DOHH2 (cell line): Measurements from ENCODE around the gene BTRC.

Experiments used
- H3F3A ChIP-seq: fragments of 200-600 bp; sonication (generic), shearing (Covaris generic); 2 replicates; pipeline ENCODE4 v1.6.0; 2016; ENCODE audit warnings: antibody characterized with exemption, mild to moderate bottlenecking; ENCODE audit not compliant: control insufficient read depth, insufficient read depth
- H3K27ac ChIP-seq: fragments of 200-600 bp; sonication (generic); 2 replicates; pipeline ENCODE4 v1.5.1; 2014; ENCODE audit warnings: low read depth, mild to moderate bottlenecking, low read length, moderate library complexity
- H3K27me3 ChIP-seq: fragments of 200-600 bp; sonication (generic); 2 replicates; pipeline ENCODE4 v1.6.1; 2014; ENCODE audit warnings: mild to moderate bottlenecking, low read length, mixed read lengths; ENCODE audit not compliant: control insufficient read depth
- H3K36me3 ChIP-seq: fragments of 200-600 bp; sonication (generic); 2 replicates; pipeline ENCODE4 v1.6.1; 2014; ENCODE audit warnings: mild to moderate bottlenecking, low read length, moderate library complexity, mixed read lengths; ENCODE audit not compliant: control insufficient read depth
- H3K4me1 ChIP-seq: fragments of 200-600 bp; sonication (generic); 2 replicates; pipeline ENCODE4 v1.6.1; 2014; ENCODE audit warnings: mild to moderate bottlenecking, low read length, mixed read lengths; ENCODE audit not compliant: control insufficient read depth
- H3K4me2 ChIP-seq: fragments of 200-600 bp; sonication (generic); 2 replicates; pipeline ENCODE4 v1.6.0; 2014; ENCODE audit warnings: mild to moderate bottlenecking, low read length, moderate library complexity
- H3K4me3 ChIP-seq: fragments of 200-600 bp; sonication (generic); 2 replicates; pipeline ENCODE4 v1.5.1; 2014; ENCODE audit warnings: mild to moderate bottlenecking, low read length, mixed read lengths
- H3K79me2 ChIP-seq: fragments of 200-600 bp; sonication (generic); 2 replicates; pipeline ENCODE4 v1.6.1; 2014; ENCODE audit warnings: mild to moderate bottlenecking, low read length, mixed read lengths; ENCODE audit not compliant: control insufficient read depth
- H3K9me2 ChIP-seq: fragments of 200-600 bp; sonication (generic); replicated peaks from 2 replicates; pipeline ENCODE4 v1.6.1; 2014; ENCODE audit warnings: mild to moderate bottlenecking, low read length, mixed read lengths; ENCODE audit not compliant: control insufficient read depth
- H3K9me3 ChIP-seq: fragments of 200-600 bp; sonication (generic); 2 replicates; pipeline ENCODE4 v1.6.1; 2014; ENCODE audit warnings: antibody characterized with exemption, low read length, mixed read lengths; ENCODE audit not compliant: control insufficient read depth, insufficient read depth
- H4K20me1 ChIP-seq: fragments of 200-600 bp; sonication (generic); 2 replicates; pipeline ENCODE4 v1.6.0; 2014; ENCODE audit warnings: low read depth, mild to moderate bottlenecking, antibody characterized with exemption, low read length, moderate library complexity; ENCODE audit not compliant: control insufficient read depth, insufficient read depth
- EZH2phosphoT487 ChIP-seq: fragments of 200-600 bp; sonication (generic); IDR thresholded peaks from 2 replicates; pipeline ENCODE4 v1.6.1; 2017; ENCODE audit warnings: borderline replicate concordance, mild to moderate bottlenecking, antibody characterized with exemption, low read length, moderate library complexity, mixed read lengths
- TF ChIP-seq, protein P1 (sequence below): fragments of 200-600 bp; sonication (generic); IDR thresholded peaks from one replicate; pipeline ENCODE4 v1.5.1; 2014; ENCODE audit warnings: antibody characterized with exemption, mild to moderate bottlenecking, low read depth, low read length; ENCODE audit not compliant: poor library complexity, severe bottlenecking

Gene BTRC

DNA sequence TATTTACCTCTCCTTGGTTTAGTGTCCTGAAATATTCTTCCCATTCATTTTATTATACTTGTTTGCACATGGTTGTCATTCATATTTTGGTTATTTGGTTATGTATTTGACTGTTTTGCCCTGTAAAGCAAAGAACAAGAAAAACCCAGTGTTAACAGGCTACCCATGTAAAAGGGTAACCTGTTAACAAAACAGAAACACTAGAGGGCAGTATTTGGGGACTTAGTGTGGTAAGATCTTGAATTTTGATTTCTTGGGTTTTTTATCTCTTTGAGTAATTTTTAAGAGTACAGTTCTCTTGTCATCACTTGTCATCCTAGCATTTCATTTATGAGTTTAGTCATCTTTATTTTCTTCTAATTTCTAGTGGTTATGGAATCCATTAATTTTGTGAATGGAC, 182.8 kb downstream of the BTRC start:
- Histone ChIP-seq H4K20me1 (no peaks in the 10 kb centered on the region), H3K4me2 (no peak overlapping the region), H3K27me3 (no peaks in the 10 kb centered on the region), H3F3A (no peaks in the 10 kb centered on the region), H3K36me3 (no peaks in the 10 kb centered on the region), H3K4me3 (no peak overlapping the region), H3K9me2 (no peaks in the 10 kb centered on the region), H3K27ac (no peak overlapping the region), H3K79me2 (no peaks in the 10 kb centered on the region), H3K9me3 (no peaks in the 10 kb centered on the region), H3K4me1 (no peaks in the 10 kb centered on the region)
- no peak for TF ChIP-seq EZH2phosphoT487
- TF ChIP-seq, protein P1, sequence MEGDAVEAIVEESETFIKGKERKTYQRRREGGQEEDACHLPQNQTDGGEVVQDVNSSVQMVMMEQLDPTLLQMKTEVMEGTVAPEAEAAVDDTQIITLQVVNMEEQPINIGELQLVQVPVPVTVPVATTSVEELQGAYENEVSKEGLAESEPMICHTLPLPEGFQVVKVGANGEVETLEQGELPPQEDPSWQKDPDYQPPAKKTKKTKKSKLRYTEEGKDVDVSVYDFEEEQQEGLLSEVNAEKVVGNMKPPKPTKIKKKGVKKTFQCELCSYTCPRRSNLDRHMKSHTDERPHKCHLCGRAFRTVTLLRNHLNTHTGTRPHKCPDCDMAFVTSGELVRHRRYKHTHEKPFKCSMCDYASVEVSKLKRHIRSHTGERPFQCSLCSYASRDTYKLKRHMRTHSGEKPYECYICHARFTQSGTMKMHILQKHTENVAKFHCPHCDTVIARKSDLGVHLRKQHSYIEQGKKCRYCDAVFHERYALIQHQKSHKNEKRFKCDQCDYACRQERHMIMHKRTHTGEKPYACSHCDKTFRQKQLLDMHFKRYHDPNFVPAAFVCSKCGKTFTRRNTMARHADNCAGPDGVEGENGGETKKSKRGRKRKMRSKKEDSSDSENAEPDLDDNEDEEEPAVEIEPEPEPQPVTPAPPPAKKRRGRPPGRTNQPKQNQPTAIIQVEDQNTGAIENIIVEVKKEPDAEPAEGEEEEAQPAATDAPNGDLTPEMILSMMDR: peak; percentile 73

DNA sequence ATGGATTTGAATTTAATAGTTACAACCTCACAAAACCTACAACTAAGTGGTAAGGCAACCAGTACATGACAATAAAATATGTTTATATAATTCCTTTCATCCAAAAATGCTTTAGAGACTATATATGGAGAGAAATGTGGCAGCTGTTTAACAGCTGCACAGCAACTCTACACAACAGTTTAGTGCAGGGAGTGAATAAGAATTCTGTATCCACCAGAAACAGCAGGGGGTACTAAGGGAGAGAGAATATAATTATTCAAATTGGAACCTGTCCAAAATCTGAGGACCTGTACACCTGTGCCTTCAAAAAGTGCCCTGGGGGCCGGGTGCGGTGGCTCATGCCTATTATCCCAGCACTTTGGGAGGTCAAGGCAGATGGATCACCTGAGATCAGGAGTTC, 184.5 kb downstream of the BTRC start:
- H3K9me3 ChIP-seq: no peaks in the 10 kb centered on the region
- no peaks in the 10 kb centered on the region for H3K9me2 ChIP-seq
- no peaks in the 10 kb centered on the region for H3K79me2 ChIP-seq
- no peak overlapping the region for H3K4me3 ChIP-seq
- no peaks in the 10 kb centered on the region for H4K20me1 ChIP-seq
- H3K4me2 ChIP-seq: no peak overlapping the region
- TF ChIP-seq, protein P1: no peak
- TF ChIP-seq EZH2phosphoT487: no peak
- no peaks in the 10 kb centered on the region for H3F3A ChIP-seq
- no peak overlapping the region for H3K27ac ChIP-seq
- no peaks in the 10 kb centered on the region for H3K27me3 ChIP-seq
- no peaks in the 10 kb centered on the region for H3K36me3 ChIP-seq
- H3K4me1 ChIP-seq: no peaks in the 10 kb centered on the region

DNA sequence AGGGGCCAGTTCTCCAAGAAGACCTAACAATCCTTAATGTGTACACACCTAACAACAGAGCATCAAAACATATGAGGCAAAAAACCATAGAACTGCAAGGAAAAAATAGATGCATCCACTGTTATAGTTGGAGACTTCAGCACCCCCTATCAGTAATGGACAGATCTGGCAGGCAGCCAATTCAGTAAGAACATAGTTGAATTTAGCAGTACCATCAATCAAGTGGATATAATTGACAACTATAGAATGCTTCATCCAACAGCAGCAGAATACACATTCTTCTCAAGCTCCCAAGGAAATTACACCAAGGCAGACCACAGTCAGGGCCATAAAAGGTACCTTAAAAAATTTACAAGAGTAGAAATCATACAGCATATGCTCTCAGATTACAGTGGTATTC, 191.9 kb downstream of the BTRC start:
- Histone ChIP-seq H3K4me1 (no peaks in the 10 kb centered on the region; the same call in 1 of the 2 replicates), H3K4me3 (no peak overlapping the region), H4K20me1 (no peaks in the 10 kb centered on the region), H3K9me2 (no peaks in the 10 kb centered on the region), H3K27ac (no peak overlapping the region), H3K4me2 (no peak overlapping the region), H3K79me2 (no peaks in the 10 kb centered on the region), H3F3A (no peaks in the 10 kb centered on the region), H3K27me3 (no peaks in the 10 kb centered on the region), H3K9me3 (no peaks in the 10 kb centered on the region), H3K36me3 (no peaks in the 10 kb centered on the region)
- TF ChIP-seq, protein P1: no peak
- TF ChIP-seq EZH2phosphoT487: no peak

DNA sequence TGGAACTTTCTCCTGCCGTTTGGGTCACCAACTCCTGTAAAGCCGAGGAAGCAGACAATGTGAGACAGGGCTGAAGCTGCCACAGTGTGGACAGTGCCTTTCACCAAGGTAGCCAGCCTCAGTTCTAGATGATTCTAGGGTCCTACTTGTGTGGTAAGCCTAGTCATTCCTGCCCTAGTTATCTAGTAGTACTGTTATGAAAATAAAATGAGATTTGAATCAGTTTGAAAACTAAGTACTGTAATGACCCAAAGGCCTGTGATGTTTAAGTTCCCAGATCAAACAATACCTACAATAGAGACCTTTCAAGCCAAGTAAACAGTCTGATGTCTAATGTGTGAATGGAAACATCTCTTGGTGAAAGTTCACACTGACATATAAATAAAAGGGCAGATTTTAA, 197.0 kb downstream of the BTRC start:
- H4K20me1 ChIP-seq: no peaks in the 10 kb centered on the region
- H3K27me3 ChIP-seq: no peaks in the 10 kb centered on the region
- TF ChIP-seq, protein P1: no peak
- no peak for TF ChIP-seq EZH2phosphoT487
- no peaks in the 10 kb centered on the region for H3K9me2 ChIP-seq
- no peaks in the 10 kb centered on the region for H3F3A ChIP-seq
- no peak overlapping the region for H3K4me2 ChIP-seq
- no peak overlapping the region for H3K4me3 ChIP-seq
- no peak overlapping the region for H3K27ac ChIP-seq
- no peaks in the 10 kb centered on the region for H3K9me3 ChIP-seq
- no peaks in the 10 kb centered on the region for H3K36me3 ChIP-seq
- H3K4me1 ChIP-seq: no peaks in the 10 kb centered on the region; the same call in 1 of the 2 replicates
- no peaks in the 10 kb centered on the region for H3K79me2 ChIP-seq
